Stimulated activated naive CD8-positive, alpha-beta T cell treated with anti-CD3 and anti-CD28 coated beads, Interleukin-15, Interleukin-2, amounts not matched to agents 100 ng/mL and 50 ng/mL, for 24 hours (primary cell): ENCODE results near the gene RELT.

Experiments
- H3K27ac Mint-ChIP-seq: one replicate; pipeline ENCODE4 v1.8.0; 2021; ENCODE audit warnings: mild to moderate bottlenecking, mixed read lengths
- H3K27me3 Mint-ChIP-seq: one replicate; pipeline ENCODE4 v1.8.0; 2021; ENCODE audit warnings: mixed read lengths
- H3K36me3 Mint-ChIP-seq: one replicate; pipeline ENCODE4 v1.8.0; 2021; ENCODE audit warnings: low read depth, mixed read lengths
- H3K4me1 Mint-ChIP-seq: one replicate; pipeline ENCODE4 v1.8.0; 2021; ENCODE audit warnings: low read depth, mixed read lengths
- H3K4me3 Mint-ChIP-seq: one replicate; pipeline ENCODE4 v1.8.0; 2021; ENCODE audit warnings: mild to moderate bottlenecking, mixed read lengths
- H3K9me3 Mint-ChIP-seq: one replicate; pipeline ENCODE4 v1.8.0; 2021; ENCODE audit warnings: mixed read lengths

Gene RELT

GRCh38 chr11:73411031-73411430 is 34.8 kb downstream of the RELT start:
- Mint-ChIP-seq H3K27ac (no peak overlapping the region), H3K9me3 (no peaks in the 10 kb centered on the region), H3K4me3 (no peak overlapping the region), H3K4me1 (peaks cover 3% of the 10 kb centered on the region), H3K36me3 (peaks cover 13% of the 10 kb centered on the region), H3K27me3 (no peaks in the 10 kb centered on the region)

- H3K4me3 Mint-ChIP-seq, result no peak overlapping the region
- no peaks in the 10 kb centered on the region for H3K27me3 Mint-ChIP-seq
- no peak overlapping the region for H3K27ac Mint-ChIP-seq
- H3K9me3 Mint-ChIP-seq, result no peaks in the 10 kb centered on the region
- peaks cover 11% of the 10 kb centered on the region for H3K36me3 Mint-ChIP-seq
- peaks cover 3% of the 10 kb centered on the region for H3K4me1 Mint-ChIP-seq
Observed at GRCh38 chr11:73412308-73412707, 36.1 kb downstream of the RELT start.

- Mint-ChIP-seq H3K36me3 (peaks cover 11% of the 10 kb centered on the region), H3K4me3 (no peak overlapping the region), H3K27ac (peak overlapping the region; percentile 12), H3K4me1 (peaks cover 3% of the 10 kb centered on the region), H3K9me3 (no peaks in the 10 kb centered on the region), H3K27me3 (no peaks in the 10 kb centered on the region)
Observed at GRCh38 chr11:73413256-73413655, 37.1 kb downstream of the RELT start.

DNA sequence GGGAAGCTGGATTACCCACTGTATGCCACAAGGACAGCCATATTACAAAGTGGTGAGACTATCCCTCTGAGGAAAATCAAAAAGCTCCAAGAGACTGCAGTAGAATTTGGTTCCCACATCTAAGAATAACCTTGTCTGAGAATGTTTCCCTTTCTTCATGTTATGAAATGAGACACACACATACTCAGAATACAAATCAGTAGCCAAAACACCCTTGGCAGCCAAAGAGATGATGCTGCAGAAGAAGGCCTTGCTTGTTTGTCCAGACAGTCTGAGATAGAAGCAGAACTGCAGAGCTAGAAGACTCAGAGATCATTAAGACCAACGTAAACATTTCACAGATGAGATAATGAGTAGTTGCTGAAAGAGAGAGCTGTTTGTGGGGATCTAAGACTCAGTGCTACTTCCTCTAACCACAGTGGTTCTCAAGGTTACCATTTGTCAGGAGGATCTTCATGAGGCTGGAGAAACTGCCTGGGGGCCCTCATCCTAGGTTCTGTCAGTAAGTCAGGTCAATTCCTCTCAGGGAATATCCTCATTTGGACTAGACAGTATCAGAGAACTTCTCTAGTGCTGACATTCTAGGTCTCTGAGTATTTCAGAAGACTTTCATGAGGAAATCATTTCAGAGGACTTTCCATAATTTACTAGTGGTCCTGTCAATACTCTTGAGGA is 38.9 kb downstream of the RELT start:
- Mint-ChIP-seq H3K27ac (no peak overlapping the region), H3K4me1 (peaks cover 3% of the 10 kb centered on the region)

DNA sequence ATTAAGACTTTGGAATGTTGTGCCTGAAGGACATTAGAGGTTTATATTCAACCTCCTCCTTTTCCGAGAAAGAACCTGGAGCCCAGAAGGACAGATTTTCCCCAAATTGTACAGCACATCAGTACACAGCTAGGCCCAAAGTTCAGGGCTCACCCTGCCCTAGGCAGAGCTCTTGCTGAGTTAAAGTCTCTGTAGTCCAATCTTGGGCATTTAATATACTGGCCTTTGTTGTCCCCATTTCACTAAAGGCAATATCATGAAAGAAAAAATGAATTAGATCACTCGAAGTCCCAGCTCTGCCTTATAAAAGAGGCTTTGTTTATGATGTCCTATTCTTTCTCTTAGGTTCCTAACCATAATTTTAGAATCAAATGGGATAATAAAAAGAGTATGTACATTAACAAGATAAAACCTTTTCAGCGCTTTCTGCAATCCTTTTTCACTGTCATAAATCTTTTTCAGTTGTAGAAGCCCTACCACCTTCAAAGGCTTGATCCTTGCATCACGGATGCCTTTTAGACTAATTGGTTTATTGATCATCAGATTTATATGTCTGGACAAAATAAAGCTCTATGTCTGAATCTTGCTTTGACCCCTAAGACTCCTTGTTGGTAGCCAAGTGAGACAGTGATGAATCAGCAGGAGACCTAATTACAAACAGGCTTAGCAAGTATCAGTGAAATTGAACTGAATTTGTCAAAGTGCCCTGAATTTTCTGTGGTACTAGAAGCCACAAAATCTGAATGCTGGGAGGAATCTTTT is 39.8 kb downstream of the RELT start:
- no peak overlapping the region for H3K27ac Mint-ChIP-seq
- H3K27me3 Mint-ChIP-seq, result no peaks in the 10 kb centered on the region
- H3K4me1 Mint-ChIP-seq, result peaks cover 3% of the 10 kb centered on the region
- H3K9me3 Mint-ChIP-seq, result no peaks in the 10 kb centered on the region
- peaks cover 13% of the 10 kb centered on the region for H3K36me3 Mint-ChIP-seq
- H3K4me3 Mint-ChIP-seq, result no peak overlapping the region

More for the DNA sequence above, 38.9 kb downstream of the RELT start:
- no peaks in the 10 kb centered on the region for H3K9me3 Mint-ChIP-seq
- H3K4me3 Mint-ChIP-seq, result no peak overlapping the region
- no peaks in the 10 kb centered on the region for H3K27me3 Mint-ChIP-seq
- peaks cover 13% of the 10 kb centered on the region for H3K36me3 Mint-ChIP-seq

DNA sequence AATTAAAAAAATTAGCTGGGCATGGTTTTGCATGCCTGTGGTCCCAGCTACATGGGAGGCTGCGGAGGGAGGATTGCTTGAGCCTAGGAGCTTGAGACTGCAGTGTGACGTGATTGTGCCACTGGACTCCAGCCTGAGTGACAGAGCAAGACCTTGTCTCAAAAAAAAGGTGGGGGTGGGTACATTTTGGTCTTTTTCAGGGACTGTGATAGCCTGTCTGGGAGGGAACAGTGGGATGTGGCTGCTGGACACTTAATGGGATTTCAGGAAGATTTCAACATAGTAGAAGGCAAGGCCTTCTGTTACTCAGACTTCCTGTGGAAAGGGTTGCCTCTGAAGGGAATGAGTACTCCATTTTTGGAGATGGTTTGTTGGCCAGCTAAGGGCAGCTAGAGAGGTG is 40.6 kb downstream of the RELT start:
- H3K27me3 Mint-ChIP-seq, result no peaks in the 10 kb centered on the region
- no peak overlapping the region for H3K4me3 Mint-ChIP-seq
- peaks cover 13% of the 10 kb centered on the region for H3K36me3 Mint-ChIP-seq
- peaks cover 3% of the 10 kb centered on the region for H3K4me1 Mint-ChIP-seq
- no peak overlapping the region for H3K27ac Mint-ChIP-seq
- no peaks in the 10 kb centered on the region for H3K9me3 Mint-ChIP-seq

DNA sequence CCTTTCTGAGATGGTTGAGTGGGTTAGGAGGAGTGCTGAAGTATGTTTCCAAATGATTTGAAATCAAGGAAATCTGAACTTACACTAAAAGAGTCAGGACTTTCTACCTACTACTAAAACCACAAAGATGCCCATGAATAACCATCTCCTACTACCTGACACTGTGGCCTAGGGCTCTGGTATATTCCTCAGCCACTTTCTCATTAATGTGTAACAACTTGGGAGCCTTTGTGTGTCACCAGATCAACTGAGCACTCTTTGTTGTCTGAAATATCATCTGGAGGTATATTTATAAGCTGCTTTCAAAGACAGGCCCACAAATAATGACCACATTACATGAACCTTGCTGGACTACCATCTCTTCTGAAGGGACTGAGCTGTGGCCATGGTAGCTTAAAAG is 43.9 kb downstream of the RELT start:
- Mint-ChIP-seq H3K27me3 (no peaks in the 10 kb centered on the region), H3K36me3 (peaks cover 13% of the 10 kb centered on the region), H3K4me1 (no peaks in the 10 kb centered on the region), H3K9me3 (no peaks in the 10 kb centered on the region), H3K27ac (no peak overlapping the region), H3K4me3 (no peak overlapping the region)

DNA sequence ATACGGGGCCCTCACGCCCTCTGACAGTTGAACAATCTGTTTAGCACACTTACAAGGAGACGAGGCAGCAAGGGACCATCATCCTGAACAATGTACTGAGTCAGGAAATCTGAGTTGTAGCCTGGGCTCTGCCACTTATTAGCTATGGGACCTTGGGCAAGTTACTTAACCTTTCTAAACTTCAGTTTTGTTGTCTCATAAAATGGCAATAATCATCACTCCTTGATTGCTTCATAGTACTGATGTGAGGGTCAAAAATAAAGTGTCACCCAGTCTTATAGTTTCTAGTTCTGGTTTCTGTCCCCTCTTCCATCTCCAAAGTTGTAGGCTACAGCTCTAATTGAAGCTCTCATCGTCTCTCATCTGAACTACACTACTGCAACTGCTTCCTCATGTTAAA is 46.7 kb downstream of the RELT start:
- no peak overlapping the region for H3K27ac Mint-ChIP-seq
- H3K9me3 Mint-ChIP-seq, result no peaks in the 10 kb centered on the region
- H3K4me1 Mint-ChIP-seq, result peaks cover 1% of the 10 kb centered on the region
- no peak overlapping the region for H3K4me3 Mint-ChIP-seq
- H3K36me3 Mint-ChIP-seq, result peaks cover 10% of the 10 kb centered on the region
- no peaks in the 10 kb centered on the region for H3K27me3 Mint-ChIP-seq

DNA sequence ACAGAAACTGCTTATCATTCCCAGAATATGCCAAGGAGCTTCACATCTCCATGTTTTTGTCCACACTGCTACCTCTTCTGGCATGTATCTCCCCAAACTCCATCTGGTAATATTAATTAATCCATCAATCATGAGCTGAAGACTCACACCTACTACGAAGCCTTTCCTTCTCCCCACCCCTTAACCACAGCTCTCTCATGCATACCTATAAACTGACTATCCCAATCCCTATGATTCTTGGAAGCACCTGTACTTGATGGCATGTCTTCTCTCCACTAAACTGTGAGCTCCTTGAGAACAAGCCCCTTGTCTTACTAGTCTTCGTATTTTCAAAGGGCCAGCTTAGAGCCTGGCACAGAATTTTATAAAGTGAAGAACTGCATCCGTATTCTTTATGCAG is 47.3 kb downstream of the RELT start:
- Mint-ChIP-seq H3K27ac (no peak overlapping the region), H3K4me1 (peaks cover 6% of the 10 kb centered on the region), H3K36me3 (peaks cover 10% of the 10 kb centered on the region), H3K4me3 (no peak overlapping the region), H3K27me3 (no peaks in the 10 kb centered on the region), H3K9me3 (no peaks in the 10 kb centered on the region)

- Mint-ChIP-seq H3K9me3 (no peaks in the 10 kb centered on the region), H3K36me3 (no peaks in the 10 kb centered on the region), H3K4me3 (no peak overlapping the region), H3K4me1 (peaks cover 6% of the 10 kb centered on the region), H3K27ac (no peak overlapping the region), H3K27me3 (no peaks in the 10 kb centered on the region)
Observed at GRCh38 chr11:73425108-73425507, 48.9 kb downstream of the RELT start.

- Mint-ChIP-seq H3K27me3 (no peaks in the 10 kb centered on the region), H3K9me3 (no peaks in the 10 kb centered on the region), H3K27ac (no peak overlapping the region), H3K4me1 (peaks cover 6% of the 10 kb centered on the region), H3K4me3 (no peak overlapping the region), H3K36me3 (no peaks in the 10 kb centered on the region)
Observed at GRCh38 chr11:73426219-73426850, 50.1 kb downstream of the RELT start.

DNA sequence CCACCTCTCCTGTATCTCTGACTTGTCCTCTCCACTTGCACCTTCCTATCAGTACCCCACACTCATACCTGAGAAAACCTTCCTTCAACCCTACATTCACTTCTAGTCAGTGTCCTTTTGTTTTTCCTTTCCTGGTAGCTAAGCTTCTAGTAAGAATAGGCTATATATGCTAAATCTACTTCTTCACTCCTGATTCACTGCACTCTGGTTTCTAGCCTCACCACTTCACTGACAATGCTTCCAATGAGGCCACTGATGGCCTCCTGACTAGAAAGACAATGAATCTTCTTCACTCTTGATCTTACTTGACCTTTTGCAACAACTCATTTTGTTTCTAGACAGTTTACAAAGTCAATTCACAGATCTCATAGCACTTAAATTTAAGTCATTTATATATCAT is 52.0 kb downstream of the RELT start:
- no peaks in the 10 kb centered on the region for H3K36me3 Mint-ChIP-seq
- no peaks in the 10 kb centered on the region for H3K9me3 Mint-ChIP-seq
- no peak overlapping the region for H3K27ac Mint-ChIP-seq
- peaks cover 6% of the 10 kb centered on the region for H3K4me1 Mint-ChIP-seq
- no peak overlapping the region for H3K4me3 Mint-ChIP-seq
- no peaks in the 10 kb centered on the region for H3K27me3 Mint-ChIP-seq

DNA sequence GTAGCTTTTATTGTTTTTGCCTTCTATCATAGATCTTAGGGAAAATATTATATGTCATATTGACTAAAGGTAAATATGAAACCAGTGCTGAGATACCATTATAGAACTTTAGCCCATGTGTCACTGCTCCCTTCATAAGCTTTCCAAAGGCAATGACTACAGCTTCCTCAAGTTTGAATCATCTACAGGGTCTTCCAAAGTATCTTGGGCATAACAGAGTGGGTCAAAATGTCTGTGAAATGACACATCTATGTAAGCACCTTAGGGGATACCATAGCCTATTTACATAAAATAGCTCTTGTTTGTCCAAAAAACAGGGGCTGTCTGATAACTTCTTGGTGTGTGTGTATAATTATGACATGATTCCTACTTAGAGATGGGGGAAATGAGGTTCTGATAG is 52.5 kb downstream of the RELT start:
- Mint-ChIP-seq H3K27ac (no peak overlapping the region), H3K4me1 (peaks cover 6% of the 10 kb centered on the region), H3K36me3 (no peaks in the 10 kb centered on the region)

GRCh38 chr11:73429121-73429750 is 53.0 kb downstream of the RELT start:
- H3K4me3 Mint-ChIP-seq, result no peak overlapping the region

More for the DNA sequence above, 52.5 kb downstream of the RELT start:
- no peaks in the 10 kb centered on the region for H3K9me3 Mint-ChIP-seq
- no peaks in the 10 kb centered on the region for H3K27me3 Mint-ChIP-seq
- H3K4me3 Mint-ChIP-seq, result no peak overlapping the region

DNA sequence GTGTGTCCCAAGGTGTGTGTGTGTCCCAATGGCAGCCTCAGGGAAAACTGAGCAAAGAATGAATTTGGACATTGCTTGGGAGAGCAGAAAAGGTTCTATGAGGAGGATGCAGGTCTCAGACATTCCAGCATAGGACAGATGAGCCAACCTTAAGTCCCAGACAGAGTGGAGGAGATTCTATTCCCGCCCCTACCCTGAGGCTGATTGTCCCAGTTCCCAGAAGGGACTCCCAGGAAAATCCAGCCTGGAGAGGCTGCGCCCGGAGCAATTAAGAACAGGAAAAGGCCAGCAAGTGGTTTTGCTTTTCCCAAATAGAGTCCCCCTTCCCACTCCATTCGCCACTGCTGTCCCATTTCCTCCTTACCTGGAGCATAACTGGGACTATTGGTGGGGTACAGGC is 54.1 kb downstream of the RELT start:
- Mint-ChIP-seq H3K4me1 (peaks cover 6% of the 10 kb centered on the region), H3K27ac (no peak overlapping the region), H3K27me3 (no peaks in the 10 kb centered on the region), H3K4me3 (no peak overlapping the region), H3K36me3 (no peaks in the 10 kb centered on the region), H3K9me3 (no peaks in the 10 kb centered on the region)

More at GRCh38 chr11:73429121-73429750, 53.0 kb downstream of the RELT start:
- Mint-ChIP-seq H3K27me3 (no peaks in the 10 kb centered on the region), H3K36me3 (no peaks in the 10 kb centered on the region), H3K27ac (no peak overlapping the region), H3K4me1 (peaks cover 6% of the 10 kb centered on the region), H3K9me3 (no peaks in the 10 kb centered on the region)
